BJ (cell line): ENCODE measurements around the gene GNPTAB. TPM values are rescaled to one million over a fixed set of nuclear protein-coding genes. Genes with fewer than 3 reads are reported as not detected.
"Not testable (repeated sequence)": the region's sequence is repeated elsewhere in the genome, so short reads cannot be mapped to it uniquely, and the experiment has no call there.

Experiments used
- CTCF ChIA-PET: fragments of 350-600 bp; formaldehyde crosslinking; extraction: SDS; loops from one replicate; lab custom pipeline; 2021; ENCODE audit warnings: antibody characterized with exemption, inconsistent platforms; lab: Yijun Ruan, JAX
- POLR2A ChIA-PET: fragments of 300-600 bp; sonication (Branson Sonifier 250); formaldehyde crosslinking; extraction: SDS; loops from one replicate; lab custom pipeline; 2021; ENCODE audit warnings: antibody characterized with exemption; lab: Charles Lee
- DNase-seq: peaks from one replicate; pipeline ENCODE4 v3.0.0-alpha.2; 2011; ENCODE audit warnings: low read depth
- H3K27me3 ChIP-seq: 2 replicates; pipeline ENCODE4 v1.6.0; 2011; ENCODE audit warnings: low read length; ENCODE audit not compliant: control insufficient read depth, insufficient read depth
- H3K36me3 ChIP-seq: 2 replicates; pipeline ENCODE4 v1.5.1; 2011; ENCODE audit warnings: low read length; ENCODE audit not compliant: control insufficient read depth, insufficient read depth
- H3K4me3 ChIP-seq: 2 replicates; pipeline ENCODE4 v1.5.1; 2011; ENCODE audit warnings: low read depth, mild to moderate bottlenecking, control low read depth, low read length
- CTCF ChIP-seq: IDR thresholded peaks from 2 replicates; pipeline ENCODE4 v1.5.1; 2011; ENCODE audit warnings: low read depth, mild to moderate bottlenecking, control low read depth, inconsistent platforms, low read length, moderate library complexity; ENCODE audit not compliant: insufficient read depth
- polyA plus RNA-seq: library from polyadenylated mRNA; depleted of rRNA; stranded (reverse); fragments of >200 nt; gene quantifications from 2 replicates; pipeline ENCODE4 v1.2.3, GENCODE V29; 2011

Gene GNPTAB
- polyA plus RNA-seq, 1 experiment = 20.5 TPM

GRCh38 chr12:101863981-101864380 lies 33.2 kb upstream of the GNPTAB start:
- POLR2A ChIA-PET = no interaction called here
- no peak for TF ChIP-seq CTCF
- Histone ChIP-seq H3K36me3 (no peaks in the 10 kb centered on the region), H3K27me3 (no peaks in the 10 kb centered on the region), H3K4me3 (no peak overlapping the region)
- no peak for DNase-seq
- CTCF ChIA-PET = interaction anchor here (1.7 kb wide), 1 partner anchor 24 kb away, joined by 4 read pairs; no protein-coding TSS in a partner anchor

GRCh38 chr12:101862245-101862644 lies 31.5 kb upstream of the GNPTAB start:
- ChIA-PET POLR2A (interaction anchor here (1.0 kb wide), 1 partner anchor 29 kb away, joined by 3 read pairs; no protein-coding TSS in a partner anchor), CTCF (interaction anchor here (0.8 to 1.6 kb wide), 2 partner anchors 13 to 32 kb away, joined by 3 to 4 read pairs; partner anchors contain the start of gene GNPTAB)
- TF ChIP-seq CTCF = no peak
- no peak for DNase-seq
- Histone ChIP-seq H3K27me3 (no peaks in the 10 kb centered on the region), H3K4me3 (no peak overlapping the region), H3K36me3 (no peaks in the 10 kb centered on the region)

GRCh38 chr12:101861688-101862087 lies 30.9 kb upstream of the GNPTAB start:
- POLR2A ChIA-PET = interaction anchor here (1.0 kb wide), 1 partner anchor 30 kb away, joined by 3 read pairs; no protein-coding TSS in a partner anchor
- H3K4me3 ChIP-seq, H3K27me3 ChIP-seq, H3K36me3 ChIP-seq, DNase-seq: not testable (repeated sequence)
- CTCF ChIA-PET = interaction anchor here (0.8 kb wide), 1 partner anchor 31 kb away, joined by 3 read pairs; the partner anchor contains the start of gene GNPTAB

GRCh38 chr12:101859664-101860607 lies 29.2 kb upstream of the GNPTAB start:
- ChIA-PET CTCF (interaction anchor here (0.8 kb wide), 1 partner anchor 20 kb away, joined by 3 read pairs; no protein-coding TSS in a partner anchor), POLR2A (no interaction called here)
- no peak for TF ChIP-seq CTCF
- peak; percentile 65 for DNase-seq
- no peaks in the 10 kb centered on the region for H3K27me3 ChIP-seq
- H3K4me3 ChIP-seq = no peak overlapping the region
- H3K36me3 ChIP-seq = no peaks in the 10 kb centered on the region

GRCh38 chr12:101858361-101858760 lies 27.6 kb upstream of the GNPTAB start:
- H3K36me3 ChIP-seq = no peaks in the 10 kb centered on the region
- DNase-seq = no peak

More at GRCh38 chr12:101858361-101858760, 27.6 kb upstream of the GNPTAB start:
- H3K4me3 ChIP-seq = no peak overlapping the region
- POLR2A ChIA-PET = no interaction called here
- CTCF ChIA-PET = no interaction called here
- H3K27me3 ChIP-seq = no peaks in the 10 kb centered on the region
- TF ChIP-seq CTCF = no peak
